NCI-H526 treated with DMSO at 0.1 percent for 48 hours (cell line): Measurements from ENCODE around the gene TMEM243.
"Not testable (repeated sequence)": the region's sequence is repeated elsewhere in the genome, so short reads cannot be mapped to it uniquely, and the experiment has no call there.

Source experiments
- DNase-seq: peaks from one replicate; lab custom pipeline; 2025; lab: John Stamatoyannopoulos, UW

Gene TMEM243

DNA sequence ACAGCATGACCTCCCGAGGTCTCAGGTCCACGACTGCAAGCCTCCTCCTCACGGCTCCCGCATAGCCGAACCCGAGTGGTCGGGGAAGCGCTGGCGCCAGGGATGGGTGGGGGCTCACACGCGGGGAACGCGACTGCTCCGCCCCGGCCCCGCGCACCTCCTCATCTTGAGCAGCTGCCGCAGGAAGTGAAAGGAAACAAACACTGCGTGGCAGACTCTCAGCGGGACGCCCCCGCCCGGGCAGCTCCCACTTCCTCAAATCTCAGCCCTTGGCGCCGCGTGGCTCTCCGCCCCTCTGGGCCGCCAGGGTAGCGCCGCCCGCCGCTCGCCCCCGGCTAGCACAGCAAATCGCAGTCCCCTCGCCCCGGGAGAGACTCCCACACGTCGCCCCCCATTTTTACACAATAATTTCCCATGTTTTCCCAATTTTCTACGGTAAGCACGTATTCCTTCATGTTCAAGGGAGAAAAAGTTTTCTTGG is at the start of gene TMEM243:
Gene TMEM243 (minus strand): TSS at position 188 of the 481 bp plus-strand sequence. CDS start 229 bp downstream, outside the sequence.
- no peak for DNase-seq

GRCh38 chr7:87267239-87267900 is 47.8 kb upstream of the TMEM243 start:
- no peak for DNase-seq

DNA sequence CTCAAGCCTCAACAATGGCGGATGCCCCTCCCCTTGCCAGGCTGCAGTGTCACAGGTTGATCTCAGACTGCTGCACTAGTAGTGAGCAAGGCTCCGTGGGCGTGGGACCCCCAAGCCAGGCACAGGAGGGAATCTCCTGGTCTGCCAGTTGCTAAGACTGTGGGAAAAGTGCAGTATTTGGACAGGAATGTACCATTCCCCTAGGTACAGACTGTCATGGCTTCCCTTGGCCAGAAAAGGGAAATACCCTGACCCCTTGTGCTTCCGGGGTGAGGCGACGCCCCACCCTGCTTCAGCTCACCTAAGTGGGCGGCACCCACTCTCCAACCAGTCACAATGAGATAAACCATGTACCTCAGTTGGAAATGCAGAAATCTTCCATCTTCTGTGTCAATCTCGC is 44.0 kb upstream of the TMEM243 start:
- no peak for DNase-seq

DNA sequence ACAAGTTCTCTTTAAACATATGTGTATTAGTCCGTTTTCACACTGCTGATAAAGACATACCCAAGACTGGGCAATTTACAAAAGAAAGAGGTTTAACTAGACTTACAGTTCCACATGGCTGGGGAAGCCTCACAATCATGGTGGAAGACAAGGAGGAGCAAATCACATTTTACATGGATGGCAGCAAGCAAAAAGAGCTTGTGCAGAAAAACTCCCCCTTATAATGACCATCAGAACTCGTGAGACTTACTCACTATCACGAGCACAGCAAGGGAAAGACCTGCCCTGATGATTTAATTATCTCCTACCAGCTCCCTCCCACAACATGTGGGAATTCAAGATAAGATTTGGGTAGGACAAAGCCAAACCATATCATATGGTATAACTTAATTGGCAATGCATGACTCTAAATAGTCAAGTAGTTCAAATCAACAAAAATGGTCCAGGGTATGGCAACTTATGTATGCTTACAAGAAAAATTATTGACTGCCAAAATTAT is 34.1 kb upstream of the TMEM243 start:
- DNase-seq: no peak

GRCh38 chr7:87245671-87246070 is 26.1 kb upstream of the TMEM243 start:
- not testable (repeated sequence) for DNase-seq

- not testable (repeated sequence) for DNase-seq
These were observed 19.0 kb upstream of the TMEM243 start for GRCh38 chr7:87238464-87239051.

DNA sequence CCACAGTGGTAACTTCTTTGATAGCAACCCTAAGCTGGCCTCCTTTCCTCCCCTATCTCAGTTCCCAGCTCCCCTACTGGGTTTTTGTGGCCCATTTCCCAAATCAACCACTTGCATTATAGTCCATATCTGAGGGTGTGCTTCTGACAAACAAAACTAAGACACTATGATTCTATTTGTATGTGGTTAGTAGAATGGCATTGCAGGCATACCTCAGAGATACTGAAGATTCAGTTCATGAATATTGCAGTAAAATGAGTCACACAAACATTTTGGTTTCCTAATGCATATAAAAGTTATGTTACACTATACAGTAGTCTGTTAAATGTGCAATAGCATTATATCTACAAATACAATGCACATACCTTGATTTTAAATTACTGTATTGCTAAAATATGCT is 15.4 kb upstream of the TMEM243 start:
- DNase-seq: no peak

DNA sequence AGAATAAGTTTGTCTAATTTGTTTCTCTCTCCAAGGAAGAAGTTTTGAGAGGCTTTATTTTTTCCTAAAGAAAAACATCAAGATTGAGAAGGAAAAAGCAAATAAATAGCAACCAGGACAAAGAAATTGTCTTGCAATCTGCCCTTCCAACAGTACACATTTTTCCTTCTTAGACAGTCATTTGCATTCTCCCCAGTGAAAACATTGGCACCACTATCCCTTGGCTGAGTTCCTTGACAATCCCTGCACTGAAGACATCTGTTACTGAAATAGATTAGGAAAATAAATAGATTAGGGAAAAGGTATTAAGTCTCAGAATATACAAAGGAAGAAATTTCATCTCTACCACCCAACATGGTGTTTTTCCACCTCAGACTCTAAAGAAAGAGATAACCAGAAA is 12.2 kb upstream of the TMEM243 start:
- DNase-seq: no peak

GRCh38 chr7:87231258-87231657 is 11.7 kb upstream of the TMEM243 start:
- no peak for DNase-seq

- DNase-seq: no peak
These were observed 7.0 kb upstream of the TMEM243 start for GRCh38 chr7:87226495-87226894.

DNA sequence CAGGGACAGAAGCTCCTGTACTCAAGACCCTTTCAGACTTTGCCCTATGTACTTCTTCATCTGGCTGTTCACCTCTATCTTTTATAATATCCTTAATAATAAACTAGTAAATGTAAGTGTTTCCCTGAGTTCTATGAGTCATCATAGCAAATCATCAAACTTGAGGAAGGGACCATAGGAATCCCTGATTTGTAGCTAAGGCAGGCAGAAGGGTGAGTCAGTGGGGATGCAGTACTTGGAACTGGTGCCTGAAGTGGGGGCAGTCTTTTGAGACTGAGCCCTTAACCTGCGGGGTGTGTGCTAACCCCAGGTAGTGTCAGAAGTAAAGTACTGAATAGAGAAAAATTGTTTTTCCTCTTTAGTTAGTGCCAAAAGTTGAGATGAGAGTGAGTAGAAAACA is 6.2 kb upstream of the TMEM243 start:
- no peak for DNase-seq

DNA sequence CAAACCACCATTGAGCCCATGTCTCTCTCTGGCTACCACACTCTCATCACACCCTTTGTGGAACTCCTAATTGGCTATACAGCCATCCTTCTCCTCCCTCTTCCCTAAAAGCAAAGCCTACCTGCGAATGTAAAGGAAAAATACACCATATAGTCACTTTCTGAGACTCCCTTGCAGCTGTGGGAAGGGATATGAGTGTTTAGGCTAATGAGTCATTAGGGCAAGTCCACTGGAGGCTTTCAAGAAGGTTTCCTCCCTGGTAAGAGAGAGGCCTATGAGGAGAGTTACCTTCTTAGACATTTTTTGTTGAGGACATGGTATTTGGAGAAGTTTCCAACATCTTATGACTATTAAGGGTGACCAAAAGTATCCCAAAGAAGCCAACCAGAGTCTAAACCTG is 4.1 kb upstream of the TMEM243 start:
- no peak for DNase-seq

- DNase-seq: no peak
These were observed 1.2 kb upstream of the TMEM243 start for GRCh38 chr7:87220734-87221215.

DNA sequence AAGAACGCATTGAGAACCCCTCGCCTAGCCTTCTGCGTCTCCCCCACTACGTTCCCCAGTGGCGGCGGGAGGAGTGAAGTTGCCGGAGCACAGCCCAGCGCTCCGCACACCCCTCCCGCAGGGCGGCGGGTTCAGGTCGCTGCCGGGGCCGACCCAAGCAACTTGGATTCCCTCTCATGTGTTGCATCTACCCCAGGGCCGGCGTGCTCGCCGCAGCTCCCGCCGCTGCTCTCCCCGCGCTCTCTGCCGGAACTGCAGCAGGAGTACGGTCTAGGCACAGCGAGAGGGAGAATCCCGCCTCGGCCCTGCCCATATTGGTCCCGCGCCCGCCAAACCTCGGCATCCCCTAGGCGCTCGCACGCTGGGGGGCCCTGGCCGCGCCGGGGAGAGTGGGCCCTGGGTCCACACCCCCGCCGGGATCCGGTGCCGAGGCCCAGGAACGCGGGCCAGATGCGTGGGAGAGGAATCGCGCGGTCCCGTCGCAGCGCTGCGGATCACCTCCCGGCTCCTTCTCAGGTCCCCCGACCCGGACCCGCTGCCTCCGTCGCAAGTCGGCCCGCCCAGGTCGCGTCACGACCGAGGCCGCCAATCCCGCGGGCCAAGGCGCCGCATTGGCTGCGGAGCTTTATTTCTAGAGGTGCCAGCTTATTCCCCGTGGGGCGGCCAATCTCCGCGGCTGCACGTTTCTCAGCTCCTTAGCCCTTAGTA is 648 bp upstream of the TMEM243 start:
- DNase-seq: peak; percentile 79

DNA sequence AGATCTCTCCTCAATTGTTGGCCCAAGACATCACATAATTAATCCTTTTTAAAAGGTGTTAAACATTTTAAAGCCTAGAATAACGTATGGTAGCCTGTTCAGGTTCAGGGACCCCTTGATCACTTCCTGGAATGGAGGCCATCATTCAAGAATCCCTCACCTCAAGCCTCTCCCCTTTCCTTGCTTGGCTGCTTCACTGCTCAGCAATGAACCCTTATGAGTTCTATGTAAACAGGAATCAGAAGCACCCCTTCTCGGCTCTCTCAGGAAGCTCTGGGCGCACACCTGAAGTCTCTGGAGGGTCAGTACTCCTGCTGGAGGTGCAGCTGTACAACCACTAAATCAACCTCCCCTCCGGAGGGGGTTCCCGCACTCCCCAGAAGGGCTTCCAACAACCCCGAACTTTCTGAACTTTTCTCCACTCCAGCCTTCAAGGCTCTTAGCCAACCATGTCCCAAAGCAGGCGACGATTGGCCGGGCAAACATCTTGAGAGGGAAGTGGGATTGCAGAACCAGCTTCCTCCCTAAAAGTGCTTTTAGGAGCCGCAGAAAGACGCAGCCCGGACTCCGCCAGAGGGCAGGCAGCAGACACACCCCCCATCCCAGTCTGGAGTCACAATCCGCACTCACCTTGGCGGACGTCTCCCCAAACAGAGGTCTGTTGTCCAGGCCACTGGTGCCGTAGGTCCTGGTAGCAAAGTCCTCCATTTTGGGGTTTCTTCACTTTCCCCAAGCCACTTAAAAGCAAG is 562 bp downstream of the TMEM243 start:
- no peak for DNase-seq

DNA sequence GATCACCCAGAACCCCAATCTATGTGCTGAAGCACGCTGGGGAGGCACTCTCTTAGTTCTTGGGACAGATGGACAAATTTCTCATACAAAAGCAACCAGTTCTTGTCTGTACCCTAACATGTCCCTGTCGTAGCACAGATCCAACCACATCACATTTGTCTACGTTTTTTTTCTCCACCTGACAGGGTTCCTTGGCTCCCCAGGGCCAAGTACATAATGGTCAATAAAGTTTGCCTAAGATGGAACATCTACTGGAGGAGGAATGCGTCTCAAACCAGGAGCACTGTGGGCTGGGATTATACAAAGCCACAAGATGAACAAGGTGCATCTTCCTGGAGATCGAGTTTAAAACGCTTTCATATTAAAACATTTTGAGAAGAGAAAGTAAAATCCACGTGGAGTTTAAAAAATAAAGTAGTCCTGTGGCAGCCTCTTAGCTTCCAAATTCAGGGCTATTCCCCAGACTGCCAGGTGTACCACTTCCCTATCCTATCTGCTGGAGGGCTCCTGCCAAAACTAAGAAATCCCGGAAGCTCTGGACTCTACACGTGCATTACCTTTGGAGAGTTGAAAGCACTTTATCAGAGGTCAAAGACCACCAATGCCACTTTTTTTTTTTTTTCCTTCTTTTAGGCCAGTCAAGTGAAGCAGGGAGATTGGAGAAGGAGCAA is 1.4 kb downstream of the TMEM243 start:
- no peak for DNase-seq

DNA sequence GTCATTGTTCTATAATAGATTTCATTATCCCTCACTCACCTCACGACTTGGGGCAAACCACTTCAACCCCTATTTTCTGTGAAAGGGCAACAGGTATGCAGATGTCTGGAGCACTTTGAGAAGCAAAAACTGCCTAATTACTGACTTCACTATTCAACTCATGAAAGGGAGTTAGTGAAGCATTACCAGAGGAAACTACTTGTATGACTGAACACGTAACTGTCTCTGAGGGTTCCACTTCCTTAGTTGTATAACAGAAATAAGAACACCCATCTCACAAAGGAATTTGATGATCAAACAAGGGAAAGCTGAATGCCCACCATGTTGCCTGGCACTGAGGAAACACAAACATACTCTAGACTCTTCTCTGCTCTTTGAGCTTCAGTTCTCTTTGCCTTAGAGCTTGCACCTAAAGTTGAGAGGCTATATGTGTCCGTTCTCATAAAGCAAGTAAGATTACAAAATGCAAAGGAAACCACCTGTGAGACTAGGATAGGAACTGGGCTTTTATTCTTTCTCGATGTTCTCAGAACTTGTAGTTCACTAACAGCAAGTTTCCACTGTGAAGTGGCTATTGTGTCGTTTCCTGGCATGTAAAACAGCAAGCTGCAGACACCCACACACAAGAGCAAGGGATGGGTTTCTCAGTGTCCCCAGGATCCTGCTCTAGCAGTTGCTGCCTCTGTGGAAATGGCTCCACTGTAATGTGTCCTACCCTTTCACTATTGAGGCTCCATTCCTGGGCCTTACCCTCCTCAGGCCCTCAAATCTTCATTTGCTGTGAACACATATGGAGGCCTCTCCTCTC is 2.6 kb downstream of the TMEM243 start:
- no peak for DNase-seq

GRCh38 chr7:87215046-87215445 is 4.5 kb downstream of the TMEM243 start:
- no peak for DNase-seq

DNA sequence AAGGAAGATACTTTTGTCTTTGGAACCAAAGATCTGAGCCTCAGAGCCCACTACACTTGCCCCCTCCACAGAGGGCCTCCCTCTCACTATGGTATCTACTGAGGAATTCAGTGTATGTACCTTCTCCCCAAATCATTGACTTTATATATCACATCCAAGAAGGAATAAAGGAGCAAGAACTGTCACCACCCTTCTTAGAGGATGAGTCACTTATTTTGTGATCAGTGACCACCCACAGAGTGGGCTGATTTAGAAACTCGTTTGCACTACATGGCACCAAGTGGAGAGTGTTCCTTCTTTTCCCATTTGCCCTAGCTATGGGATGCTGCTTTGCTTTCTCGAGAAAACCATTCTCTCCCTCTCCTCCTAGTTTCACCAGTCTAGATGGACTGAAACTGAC is 5.7 kb downstream of the TMEM243 start:
- DNase-seq: no peak

DNA sequence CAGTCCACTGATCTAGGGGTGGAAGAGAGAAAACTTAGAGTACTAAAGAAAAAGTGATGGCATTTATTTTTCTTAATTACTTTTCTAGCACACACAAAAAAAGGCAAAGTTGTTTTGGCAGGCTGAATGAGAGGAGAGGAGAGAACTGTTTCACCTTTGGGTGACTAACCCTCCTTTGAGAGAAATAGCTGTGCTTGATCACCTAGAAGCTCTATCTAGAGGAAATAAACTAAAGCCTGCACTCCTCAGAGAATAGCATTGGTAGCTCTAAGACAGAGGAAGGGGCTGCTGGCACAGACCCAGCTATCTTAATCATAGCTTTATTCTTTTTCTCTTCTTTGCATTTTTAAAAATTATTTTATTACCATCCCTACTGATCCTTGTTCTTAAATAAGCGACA is 6.3 kb downstream of the TMEM243 start:
- DNase-seq: no peak

DNA sequence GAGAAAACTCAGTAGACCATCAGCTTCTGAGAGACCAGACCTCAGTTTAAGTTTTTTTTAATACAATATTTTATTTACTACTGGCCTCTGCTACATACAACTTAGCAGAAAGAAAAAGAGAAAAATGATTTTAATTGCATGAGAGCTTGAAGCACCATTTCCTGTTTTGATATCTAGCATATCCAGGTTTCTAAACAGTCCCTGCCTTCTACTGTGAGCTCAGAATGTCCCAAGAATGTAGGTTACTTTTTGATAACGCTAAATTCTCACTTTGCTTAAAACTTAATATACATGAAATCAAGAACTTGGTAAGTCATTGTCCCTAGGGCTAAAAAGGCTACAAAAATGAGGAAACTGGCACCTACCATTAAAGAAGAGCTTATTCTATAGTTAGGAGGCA is 7.0 kb downstream of the TMEM243 start:
- DNase-seq: no peak
